ENCODE measurements around the gene DDX24.

DDX24 gene, protein sequence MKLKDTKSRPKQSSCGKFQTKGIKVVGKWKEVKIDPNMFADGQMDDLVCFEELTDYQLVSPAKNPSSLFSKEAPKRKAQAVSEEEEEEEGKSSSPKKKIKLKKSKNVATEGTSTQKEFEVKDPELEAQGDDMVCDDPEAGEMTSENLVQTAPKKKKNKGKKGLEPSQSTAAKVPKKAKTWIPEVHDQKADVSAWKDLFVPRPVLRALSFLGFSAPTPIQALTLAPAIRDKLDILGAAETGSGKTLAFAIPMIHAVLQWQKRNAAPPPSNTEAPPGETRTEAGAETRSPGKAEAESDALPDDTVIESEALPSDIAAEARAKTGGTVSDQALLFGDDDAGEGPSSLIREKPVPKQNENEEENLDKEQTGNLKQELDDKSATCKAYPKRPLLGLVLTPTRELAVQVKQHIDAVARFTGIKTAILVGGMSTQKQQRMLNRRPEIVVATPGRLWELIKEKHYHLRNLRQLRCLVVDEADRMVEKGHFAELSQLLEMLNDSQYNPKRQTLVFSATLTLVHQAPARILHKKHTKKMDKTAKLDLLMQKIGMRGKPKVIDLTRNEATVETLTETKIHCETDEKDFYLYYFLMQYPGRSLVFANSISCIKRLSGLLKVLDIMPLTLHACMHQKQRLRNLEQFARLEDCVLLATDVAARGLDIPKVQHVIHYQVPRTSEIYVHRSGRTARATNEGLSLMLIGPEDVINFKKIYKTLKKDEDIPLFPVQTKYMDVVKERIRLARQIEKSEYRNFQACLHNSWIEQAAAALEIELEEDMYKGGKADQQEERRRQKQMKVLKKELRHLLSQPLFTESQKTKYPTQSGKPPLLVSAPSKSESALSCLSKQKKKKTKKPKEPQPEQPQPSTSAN

DNA sequence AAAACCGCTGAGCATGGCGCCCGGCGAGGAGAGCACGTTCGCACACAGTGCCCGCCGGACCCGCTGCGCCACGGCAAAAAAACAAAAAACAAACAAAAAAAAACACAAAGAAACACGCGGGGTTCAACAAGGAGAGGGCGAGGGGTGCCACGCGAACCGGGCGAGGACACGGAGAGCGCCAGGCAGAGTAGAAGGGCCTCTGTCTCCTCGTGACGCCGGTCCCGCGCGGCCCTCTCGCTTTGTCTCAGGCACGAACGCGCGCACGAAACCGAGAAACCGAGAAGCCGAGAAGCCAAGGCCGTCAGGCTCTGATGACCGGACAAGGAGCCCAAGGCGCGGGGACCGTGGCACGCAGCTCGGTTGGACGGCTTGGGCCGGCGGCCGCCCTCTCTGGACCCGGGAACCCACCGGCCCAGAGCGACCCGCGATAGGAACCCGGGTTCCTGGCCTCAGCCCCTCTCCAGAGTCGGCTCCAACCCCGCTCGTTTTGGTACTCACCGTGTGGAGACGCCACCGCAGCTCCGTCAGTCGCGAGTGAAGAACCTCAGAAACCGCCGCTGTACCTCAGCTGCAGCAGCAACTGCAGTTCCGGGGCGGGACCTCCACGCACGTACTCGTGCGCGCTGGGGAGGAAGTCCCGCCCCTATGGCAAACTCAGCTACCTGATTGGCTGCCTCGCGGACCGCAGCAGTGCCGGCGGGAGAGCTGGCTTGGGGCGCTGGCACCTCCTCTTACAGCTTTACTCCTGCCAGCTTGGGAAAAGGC lies at the start of gene DDX24, which contains the start of gene IFI27L1:
TSS of gene DDX24 (minus strand) at position 582 of the 765 bp plus-strand sequence. CDS start 1,460 bp downstream, outside the sequence.
TSS of gene IFI27L1 (plus strand) at position 690 of the 765 bp plus-strand sequence. CDS start 15,628 bp downstream, outside the sequence.
- DNase-seq: peak; percentile 75

- DNase-seq: no peak
Observed at GRCh38 chr14:94129758-94130414, 48.9 kb upstream of the DDX24 start.

DNA sequence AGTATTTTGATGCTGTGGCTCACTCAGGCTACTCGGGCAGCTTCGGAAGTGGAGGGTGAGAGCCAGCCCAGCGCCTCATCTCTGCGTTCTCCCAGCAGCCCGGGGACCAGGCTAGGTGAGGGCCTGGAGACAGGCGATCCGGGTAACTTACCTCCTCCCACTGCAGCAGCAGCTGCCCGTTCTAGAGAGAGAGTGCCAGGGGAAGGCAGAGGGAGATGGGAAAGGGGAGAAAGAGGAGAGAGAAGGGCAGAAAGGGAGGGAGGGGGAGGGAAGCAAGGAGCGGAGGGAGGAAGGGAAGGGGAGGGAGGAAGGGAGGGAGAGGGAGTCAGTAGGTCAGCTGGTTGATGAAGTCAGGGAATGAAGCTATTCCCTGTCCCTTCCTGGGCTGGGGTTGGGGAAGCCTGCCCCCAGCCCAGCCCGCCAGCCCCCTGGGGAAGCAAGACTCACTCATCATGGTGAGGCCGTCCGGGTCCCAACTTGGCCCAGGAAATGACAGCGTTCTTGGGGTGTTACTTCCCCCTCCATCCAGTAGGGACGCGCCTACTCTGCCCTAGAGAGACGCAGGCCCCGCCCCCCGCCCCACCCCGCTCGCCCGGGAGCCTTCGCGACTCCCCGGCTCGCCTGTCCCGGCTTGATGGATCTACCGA lies 48.2 kb upstream of the DDX24 start, which contains the start of gene IFI27L2:
TSS of gene IFI27L2 (minus strand) at position 494 of the 647 bp plus-strand sequence. CDS start at position 454, 40 bp downstream.
- DNase-seq: no peak

- DNase-seq: no peak
Observed at GRCh38 chr14:94128216-94128839, 47.3 kb upstream of the DDX24 start.

- DNase-seq: no peak
Observed at GRCh38 chr14:94127330-94127729, 46.3 kb upstream of the DDX24 start.

- no peak for DNase-seq
Observed at GRCh38 chr14:94126800-94127199, 45.8 kb upstream of the DDX24 start.

GRCh38 chr14:94126419-94126677 lies 45.3 kb upstream of the DDX24 start:
- DNase-seq: no peak

DNA sequence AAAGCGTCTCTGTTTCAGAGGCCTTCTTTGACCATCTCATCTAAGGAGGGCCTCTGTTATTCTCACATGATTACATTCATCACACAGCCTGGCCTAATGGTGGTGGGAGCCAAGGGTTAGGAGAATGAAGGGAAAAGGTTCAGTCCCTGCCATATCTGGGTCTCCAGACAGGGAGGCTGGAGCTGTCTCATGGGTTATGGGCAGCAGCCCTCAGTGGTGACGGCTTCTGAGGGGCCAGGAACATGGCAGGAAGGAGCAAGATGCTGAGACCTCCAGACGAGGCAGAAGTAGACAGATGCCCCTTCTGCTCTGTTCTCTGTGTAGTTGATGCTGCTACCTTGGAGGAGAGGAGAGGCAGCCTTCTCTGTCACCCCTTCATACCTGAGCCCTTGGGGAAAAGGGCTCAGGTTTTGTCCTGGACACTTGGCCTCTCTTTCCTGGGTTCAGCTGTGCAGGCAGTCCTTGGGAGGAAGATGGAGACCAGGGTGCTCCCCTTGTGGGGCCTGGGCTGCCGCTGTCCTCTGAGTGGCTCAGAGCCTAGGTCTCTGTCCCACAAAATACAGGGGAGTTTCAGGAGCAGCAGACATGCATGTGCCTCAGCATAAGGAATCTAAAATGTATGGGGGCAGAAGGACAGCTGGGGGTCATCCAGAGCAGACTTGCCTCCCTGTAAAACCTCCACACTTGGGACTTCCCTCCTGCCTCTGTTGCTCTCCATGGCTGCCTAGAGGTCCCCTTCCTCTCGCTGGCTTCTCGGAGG lies 44.8 kb upstream of the DDX24 start:
- no peak for DNase-seq

DNA sequence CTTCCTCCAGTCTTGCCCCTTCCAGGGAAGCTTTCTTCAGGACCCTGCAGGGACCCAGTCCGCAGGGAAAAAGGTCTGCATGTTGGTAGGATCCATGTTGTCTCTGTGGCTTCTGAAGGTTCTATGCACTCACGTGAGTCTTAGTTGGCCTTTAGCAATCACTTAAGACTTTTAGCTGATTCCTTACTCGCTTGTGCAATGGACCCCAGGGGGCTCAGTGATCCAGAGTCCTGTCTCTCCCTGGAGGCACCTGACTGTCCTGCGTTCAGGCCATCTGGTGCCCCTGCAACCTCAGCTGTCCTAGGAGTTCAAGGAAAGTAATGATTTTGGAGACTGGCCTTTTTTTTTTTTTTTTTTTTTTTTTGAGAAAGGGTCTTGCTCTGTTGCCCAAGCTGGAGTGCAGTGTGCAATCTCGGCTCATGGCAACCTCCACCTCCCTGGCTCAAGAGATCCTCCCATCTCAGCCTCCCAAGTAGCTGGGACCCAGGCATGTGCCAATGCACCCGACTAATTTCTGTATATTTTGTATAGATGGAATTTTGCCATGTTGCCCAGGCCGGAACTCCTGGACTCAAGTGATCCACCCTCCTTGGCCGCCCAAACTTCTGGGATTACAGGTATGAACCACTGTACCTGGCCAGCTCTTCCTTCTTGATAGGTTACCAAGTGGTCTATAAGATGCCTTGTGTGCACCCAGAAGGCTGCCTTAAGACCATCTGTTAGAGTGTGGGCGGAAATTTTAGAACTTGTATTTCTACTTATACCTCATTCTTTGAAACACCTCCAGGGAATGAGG lies 43.8 kb upstream of the DDX24 start:
- no peak for DNase-seq

- no peak for DNase-seq
Observed at GRCh38 chr14:94123868-94124267, 42.9 kb upstream of the DDX24 start.

DNA sequence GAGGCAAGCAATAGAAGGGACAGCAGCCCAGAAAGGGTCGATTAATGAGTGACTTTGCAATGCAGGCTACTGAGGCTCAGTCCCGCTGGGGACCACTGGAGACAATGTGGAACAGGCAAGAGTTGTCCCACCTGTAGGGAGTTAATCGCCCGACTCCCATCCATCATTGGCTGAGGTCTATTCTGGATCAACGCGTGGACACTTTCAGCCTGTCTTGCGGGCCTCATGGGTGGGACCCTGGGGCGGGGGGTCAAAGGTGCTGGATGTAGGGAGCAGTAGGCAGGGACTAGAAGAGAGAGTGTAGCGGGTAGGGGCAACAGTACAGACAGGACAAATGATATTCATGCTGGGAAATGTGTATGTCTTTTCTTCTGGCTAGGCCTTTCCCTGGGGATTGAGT lies 42.3 kb upstream of the DDX24 start:
- no peak for DNase-seq

DNA sequence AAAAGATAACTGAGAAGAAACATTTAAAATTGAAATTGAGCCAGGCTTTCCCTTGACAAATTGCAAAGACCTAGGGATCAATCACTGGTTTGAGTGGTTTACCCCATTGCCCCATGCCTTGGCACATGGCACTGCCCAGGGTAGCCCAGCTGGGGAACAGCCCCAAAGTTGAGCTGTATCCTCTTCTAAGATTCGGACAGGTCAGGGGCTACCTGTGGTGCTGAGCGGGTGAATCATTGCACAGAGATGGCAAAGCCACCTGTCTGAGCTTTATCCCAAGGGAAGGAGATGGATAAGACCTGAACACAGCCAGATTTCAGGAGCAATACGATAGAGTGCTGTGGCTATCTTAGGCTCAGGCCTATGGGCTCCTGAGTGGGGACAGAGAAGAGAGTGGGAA lies 41.4 kb upstream of the DDX24 start:
- no peak for DNase-seq

DNA sequence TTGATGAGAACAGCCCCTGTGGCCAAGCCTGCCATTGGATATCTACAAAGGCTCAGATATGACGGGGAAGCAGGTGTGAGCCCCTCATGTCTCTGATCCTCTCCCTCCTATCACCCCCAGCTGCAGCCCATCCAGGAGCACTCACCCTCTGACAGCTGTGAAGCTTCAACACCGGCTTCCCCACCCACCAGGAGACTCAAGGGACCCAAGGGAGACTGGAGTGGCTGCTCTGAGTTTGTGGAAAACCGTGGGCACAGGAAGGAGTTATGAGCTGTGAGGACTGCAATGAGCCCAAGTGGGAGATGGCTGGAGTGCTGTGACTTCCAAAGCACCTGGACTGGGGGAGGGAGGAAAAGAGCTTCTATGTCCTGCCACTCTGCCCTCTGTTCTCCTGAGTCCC lies 40.5 kb upstream of the DDX24 start:
- DNase-seq: no peak

GRCh38 chr14:94120667-94121340 lies 39.8 kb upstream of the DDX24 start:
- no peak for DNase-seq

DNA sequence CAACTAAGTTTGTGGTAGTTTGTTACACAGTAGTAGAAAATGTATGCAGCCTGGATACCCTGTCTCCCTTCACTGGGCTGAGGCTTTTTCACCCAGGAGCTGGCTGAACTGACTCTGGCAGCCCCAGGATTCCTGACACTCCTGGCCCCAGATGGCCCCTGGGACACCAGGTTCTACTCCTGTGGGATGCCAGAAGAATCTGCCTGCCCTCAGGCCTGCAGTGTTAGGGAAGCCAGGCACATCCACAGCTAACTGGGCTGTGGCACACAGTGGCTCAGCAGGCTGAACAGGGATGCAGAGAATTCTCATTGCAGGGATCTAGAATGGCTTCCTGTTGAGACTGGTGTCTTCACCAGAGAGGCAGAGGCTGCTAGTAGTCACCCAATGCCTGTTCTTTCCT lies 38.1 kb upstream of the DDX24 start:
- no peak for DNase-seq

DNA sequence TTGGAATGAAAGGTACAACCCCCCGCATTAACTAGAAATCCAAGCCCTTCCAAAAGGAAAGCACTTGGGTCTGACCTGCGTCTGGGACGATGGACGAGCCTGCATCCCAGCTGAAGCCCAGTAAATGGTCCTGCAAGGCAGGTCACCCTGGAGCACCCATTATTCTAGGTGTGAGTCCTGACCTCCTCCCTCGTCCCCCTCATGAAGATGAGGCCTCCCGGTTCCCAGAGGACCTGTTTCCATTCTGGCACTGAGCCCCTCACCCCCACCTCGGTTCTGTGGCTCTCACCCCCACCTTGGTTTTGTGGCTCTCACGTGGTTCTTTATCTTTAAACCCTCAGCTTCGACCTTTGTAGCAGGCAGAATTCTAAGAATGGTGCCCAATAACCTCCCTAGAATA lies 36.9 kb upstream of the DDX24 start:
- no peak for DNase-seq

DNA sequence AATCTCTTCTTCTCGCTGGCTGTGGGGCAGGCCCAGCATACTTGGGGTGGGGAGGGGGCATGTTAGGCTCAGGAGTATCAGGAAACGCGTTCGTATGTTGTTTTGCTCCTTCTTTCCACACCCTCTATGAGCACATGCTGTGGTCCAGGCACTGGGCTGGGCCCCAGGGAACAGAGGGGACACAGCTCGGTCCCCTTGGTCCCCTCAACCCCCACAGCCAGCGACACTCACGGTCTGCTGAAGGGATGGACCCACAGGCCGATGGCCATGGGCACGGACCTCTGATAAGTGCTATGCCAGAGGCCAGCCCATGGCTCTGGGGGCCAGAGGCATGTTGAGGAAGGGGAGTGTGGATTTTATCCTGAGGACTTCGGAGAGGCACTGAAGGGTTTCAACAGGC lies 35.7 kb upstream of the DDX24 start:
- DNase-seq: no peak

GRCh38 chr14:94115631-94116030 lies 34.6 kb upstream of the DDX24 start:
- DNase-seq: no peak

- DNase-seq: no peak
Observed at GRCh38 chr14:94115058-94115591, 34.1 kb upstream of the DDX24 start.
